ENCODE measurements around the gene TPM2.

The TPM2 gene

DNA sequence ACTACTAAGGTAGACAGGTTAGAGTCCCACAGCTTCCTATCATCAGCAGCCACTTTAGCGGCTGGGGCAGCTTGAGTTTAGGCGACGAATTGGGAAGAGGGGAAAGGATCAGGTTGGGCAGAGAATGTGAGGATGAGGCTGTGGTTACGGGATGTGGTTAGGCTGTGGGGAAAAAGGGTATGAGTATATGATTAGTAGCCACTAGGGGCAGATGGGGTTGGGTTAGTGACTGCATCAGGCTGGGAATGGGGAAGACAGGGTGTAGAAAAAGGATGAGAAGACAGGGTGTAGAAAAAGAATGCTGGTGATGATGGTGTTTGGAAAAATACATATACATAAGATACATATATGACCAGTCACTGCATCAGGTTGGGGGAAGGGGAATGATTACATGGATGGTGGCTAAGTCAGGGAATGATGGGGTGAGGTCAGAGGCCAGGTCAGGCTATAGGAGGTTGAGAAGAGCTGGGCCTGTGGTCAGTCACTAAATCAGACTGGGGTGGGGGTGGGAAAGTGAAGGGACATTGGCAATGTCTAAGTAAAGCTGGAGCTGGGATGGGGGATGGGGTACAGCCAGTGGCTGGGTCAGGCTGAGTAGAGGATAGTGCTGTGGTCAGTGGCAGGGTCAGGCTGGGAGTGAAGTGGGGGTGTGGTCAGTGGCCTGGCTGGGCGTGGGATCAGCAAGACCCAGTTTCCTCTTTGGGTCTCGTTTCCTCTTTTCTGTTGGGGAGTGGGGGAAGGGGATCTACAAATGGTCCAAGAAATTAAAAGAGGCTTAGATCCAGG is 40.2 kb upstream of the TPM2 start:
- peak overlapping the region; percentile 40 to 73 for H3K4me3 ChIP-seq (ENCODE audit: low read depth in 1 of 2, low read length in 2 of 2)
- H3K9ac ChIP-seq (ENCODE audit: low read length), result peak overlapping the region; percentile 99

DNA sequence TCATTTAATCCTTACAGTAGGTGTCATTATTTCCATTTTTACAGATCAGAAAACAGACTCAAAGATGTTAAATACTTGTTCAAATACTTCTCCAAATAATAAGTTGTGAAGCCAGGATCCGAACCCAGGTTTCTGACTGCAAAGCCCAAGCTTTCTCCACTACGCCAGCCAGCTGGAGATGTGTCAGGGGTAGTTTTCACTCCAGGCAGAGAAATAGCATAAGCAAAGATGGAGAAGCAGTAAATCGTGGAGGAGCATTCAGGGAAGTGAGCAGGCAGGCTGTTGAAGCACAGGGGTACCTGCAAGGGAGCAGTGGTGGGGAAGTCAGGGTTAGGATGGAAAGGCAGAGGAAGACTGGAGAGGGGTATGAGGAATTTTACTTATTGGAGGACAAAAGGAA is 39.4 kb upstream of the TPM2 start:
- Histone ChIP-seq H3K27me3 (ENCODE audit: control insufficient read depth in 1 of 2, insufficient read depth in 2 of 2, low read length in 2 of 2) (no peaks in the 10 kb centered on the region), H3K9me3 (ENCODE audit: low read length) (no peaks in the 10 kb centered on the region), H3K9ac (ENCODE audit: low read length) (peak overlapping the region; percentile 99), H3K4me3 (ENCODE audit: low read depth in 1 of 2, low read length in 2 of 2) (peak overlapping the region; percentile 40 to 73), H3K4me1 (ENCODE audit: insufficient read depth, low read length) (peaks cover 69% of the 10 kb centered on the region), H3K27ac (ENCODE audit: low read depth, low read length) (peak overlapping the region; percentile 95), H3K36me3 (ENCODE audit: insufficient read depth, low read length) (peaks cover 22% of the 10 kb centered on the region)

More for the DNA sequence above, 40.2 kb upstream of the TPM2 start:
- Histone ChIP-seq H3K9me3 (ENCODE audit: low read length) (no peaks in the 10 kb centered on the region), H3K4me1 (ENCODE audit: insufficient read depth, low read length) (peaks cover 74% of the 10 kb centered on the region), H3K36me3 (ENCODE audit: insufficient read depth, low read length) (peaks cover 20% of the 10 kb centered on the region), H3K27me3 (ENCODE audit: control insufficient read depth in 1 of 2, insufficient read depth in 2 of 2, low read length in 2 of 2) (no peaks in the 10 kb centered on the region), H3K27ac (ENCODE audit: low read depth, low read length) (peak overlapping the region; percentile 95)

DNA sequence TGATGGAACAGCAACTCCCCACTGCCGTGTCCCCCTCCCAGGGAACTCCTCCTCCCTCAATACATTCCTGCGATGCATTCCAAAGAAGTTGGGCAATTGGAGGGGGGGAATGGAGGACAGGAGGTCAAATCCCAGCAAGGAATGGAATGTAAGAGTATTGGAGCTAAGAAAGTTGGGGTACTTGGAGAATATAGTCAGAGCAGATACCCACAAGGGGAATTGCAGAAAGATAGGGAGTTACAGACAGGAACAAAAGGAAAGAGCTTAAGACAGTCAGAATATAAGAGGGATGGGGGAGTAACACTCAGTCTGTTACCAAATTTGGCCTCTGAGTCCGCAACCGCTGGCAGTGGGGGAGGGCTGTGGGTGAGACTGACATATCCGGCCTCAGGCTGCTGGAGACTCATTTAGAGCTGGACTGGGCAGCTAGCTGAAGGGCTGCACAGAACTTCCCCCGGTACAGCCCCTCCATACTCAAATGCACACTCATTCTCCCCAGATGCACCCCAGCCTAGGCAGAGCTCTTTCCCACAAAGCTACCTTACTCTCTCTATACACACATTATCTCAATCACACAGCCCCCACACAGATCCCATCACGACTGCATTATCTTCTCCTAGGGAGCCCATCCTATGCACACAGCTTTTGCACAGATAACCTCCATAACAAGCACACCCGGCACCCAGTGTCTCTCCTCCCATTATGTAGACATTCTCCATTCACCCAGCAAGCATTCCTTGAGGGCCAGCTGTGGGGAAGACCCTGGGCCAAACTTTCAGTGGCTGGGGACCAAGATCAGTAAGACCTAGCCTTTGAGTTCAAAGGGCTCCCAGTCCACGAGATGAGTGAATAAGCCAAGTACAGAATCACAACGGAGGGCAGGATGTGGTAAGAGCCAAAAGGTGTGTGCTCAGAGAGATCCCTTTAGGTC is 38.6 kb upstream of the TPM2 start:
- no peaks in the 10 kb centered on the region for H3K9me3 ChIP-seq (ENCODE audit: low read length)
- H3K36me3 ChIP-seq (ENCODE audit: insufficient read depth, low read length), result peaks cover 30% of the 10 kb centered on the region
- no peaks in the 10 kb centered on the region for H3K27me3 ChIP-seq (ENCODE audit: control insufficient read depth in 1 of 2, insufficient read depth in 2 of 2, low read length in 2 of 2)
- H3K9ac ChIP-seq (ENCODE audit: low read length), result peak overlapping the region; percentile 99
- H3K27ac ChIP-seq (ENCODE audit: low read depth, low read length), result peak overlapping the region; percentile 95
- H3K4me1 ChIP-seq (ENCODE audit: insufficient read depth, low read length), result peaks cover 61% of the 10 kb centered on the region
- H3K4me3 ChIP-seq (ENCODE audit: low read depth in 1 of 2, low read length in 2 of 2), result peak overlapping the region; percentile 25 to 73

DNA sequence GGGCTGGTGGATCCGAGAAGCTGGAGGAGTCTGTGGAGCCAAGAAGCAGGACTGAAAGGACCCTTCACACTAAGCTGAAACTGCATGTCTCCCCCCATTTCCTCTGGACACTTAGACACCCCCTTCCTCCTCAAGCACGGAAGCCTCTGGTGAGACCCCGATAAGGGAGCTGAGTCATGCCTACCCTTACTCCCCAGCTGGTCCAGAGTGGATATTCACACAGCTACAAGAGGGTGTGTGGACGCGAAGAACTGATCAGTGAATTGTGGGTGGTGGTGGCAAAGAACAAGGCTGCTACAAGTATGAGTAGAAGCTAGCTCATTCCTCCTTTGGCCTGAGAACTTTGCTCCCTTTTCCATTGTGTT is 37.9 kb upstream of the TPM2 start:
- Histone ChIP-seq H3K36me3 (ENCODE audit: insufficient read depth, low read length) (peaks cover 35% of the 10 kb centered on the region), H3K9ac (ENCODE audit: low read length) (peak overlapping the region; percentile 99), H3K27ac (ENCODE audit: low read depth, low read length) (peak overlapping the region; percentile 95), H3K4me3 (ENCODE audit: low read depth in 1 of 2, low read length in 2 of 2) (peak overlapping the region; percentile 25 to 73), H3K9me3 (ENCODE audit: low read length) (no peaks in the 10 kb centered on the region), H3K27me3 (ENCODE audit: control insufficient read depth in 1 of 2, insufficient read depth in 2 of 2, low read length in 2 of 2) (no peaks in the 10 kb centered on the region), H3K4me1 (ENCODE audit: insufficient read depth, low read length) (peaks cover 56% of the 10 kb centered on the region)

DNA sequence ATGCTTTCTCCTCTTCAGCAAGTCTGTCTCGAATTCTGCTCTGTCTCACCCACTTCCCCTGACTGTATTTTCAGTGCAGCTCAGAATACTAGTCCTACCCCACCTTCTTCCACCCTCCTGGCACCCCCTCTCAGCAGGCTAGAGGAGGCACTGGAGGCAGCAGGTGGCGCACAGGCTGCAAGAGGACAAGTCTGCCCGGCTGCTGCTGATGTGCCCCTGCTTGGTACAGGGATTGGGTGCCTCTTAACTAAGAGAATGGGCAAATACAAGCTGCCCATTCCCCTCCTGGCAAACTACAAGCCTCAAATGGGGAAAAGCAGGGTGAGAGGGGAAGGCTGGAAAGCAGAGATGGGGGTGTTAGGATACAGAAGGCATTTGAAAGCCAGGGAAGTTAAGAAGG is 37.2 kb upstream of the TPM2 start:
- H3K27ac ChIP-seq (ENCODE audit: low read depth, low read length), result peak overlapping the region; percentile 95
- peak overlapping the region; percentile 99 for H3K9ac ChIP-seq (ENCODE audit: low read length)
- peaks cover 56% of the 10 kb centered on the region for H3K4me1 ChIP-seq (ENCODE audit: insufficient read depth, low read length)
- no peaks in the 10 kb centered on the region for H3K9me3 ChIP-seq (ENCODE audit: low read length)
- peaks cover 42% of the 10 kb centered on the region for H3K36me3 ChIP-seq (ENCODE audit: insufficient read depth, low read length)
- H3K4me3 ChIP-seq (ENCODE audit: low read depth in 1 of 2, low read length in 2 of 2), result peak overlapping the region in 1 of 2 donors; percentile 73
- no peaks in the 10 kb centered on the region for H3K27me3 ChIP-seq (ENCODE audit: control insufficient read depth in 1 of 2, insufficient read depth in 2 of 2, low read length in 2 of 2)

DNA sequence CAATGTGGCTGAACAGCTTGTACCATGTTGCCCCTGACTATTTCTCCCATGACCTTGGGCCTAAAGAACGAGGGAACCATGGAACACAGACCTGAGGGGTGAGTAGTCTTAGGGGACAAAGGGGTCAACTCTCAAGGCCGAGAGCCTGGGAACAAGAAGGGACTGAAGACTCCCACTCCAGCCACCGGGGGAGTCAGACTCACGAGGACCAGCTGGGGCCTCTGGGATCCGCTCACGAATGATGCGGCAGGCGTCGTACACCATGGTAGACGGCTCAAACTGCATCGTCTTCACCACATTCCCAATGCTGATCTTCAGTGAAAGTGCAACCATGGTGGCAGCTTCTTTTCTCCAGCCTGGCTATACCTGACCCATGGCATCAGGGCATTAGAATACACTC is 35.6 kb upstream of the TPM2 start:
- Histone ChIP-seq H3K27me3 (ENCODE audit: control insufficient read depth in 1 of 2, insufficient read depth in 2 of 2, low read length in 2 of 2) (no peaks in the 10 kb centered on the region), H3K9ac (ENCODE audit: low read length) (no peak overlapping the region), H3K4me3 (ENCODE audit: low read depth in 1 of 2, low read length in 2 of 2) (no peak overlapping the region), H3K4me1 (ENCODE audit: insufficient read depth, low read length) (peaks cover 48% of the 10 kb centered on the region), H3K27ac (ENCODE audit: low read depth, low read length) (no peak overlapping the region), H3K9me3 (ENCODE audit: low read length) (no peaks in the 10 kb centered on the region), H3K36me3 (ENCODE audit: insufficient read depth, low read length) (peaks cover 58% of the 10 kb centered on the region)

DNA sequence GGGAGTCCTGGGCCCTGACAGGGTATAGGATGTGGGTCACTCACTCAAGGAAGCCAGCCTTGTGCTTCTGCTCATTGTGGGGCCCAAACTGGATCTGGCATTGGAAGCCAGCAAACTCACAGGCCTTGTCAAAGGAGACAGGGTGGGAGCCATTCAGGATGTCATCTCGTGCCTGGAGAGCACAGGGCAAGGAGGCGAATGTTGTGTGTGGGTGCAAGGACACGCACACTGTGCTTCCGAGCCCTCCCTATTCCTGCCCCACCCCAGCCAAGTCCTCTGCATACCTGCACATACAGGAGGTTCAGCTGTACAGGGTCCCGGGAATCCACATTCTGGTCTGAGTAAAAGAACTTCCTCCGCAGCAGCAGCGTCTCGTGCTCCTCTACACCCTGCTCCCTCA is 34.2 kb upstream of the TPM2 start:
- no peak overlapping the region for H3K27ac ChIP-seq (ENCODE audit: low read depth, low read length)
- no peak overlapping the region for H3K4me3 ChIP-seq (ENCODE audit: low read depth in 1 of 2, low read length in 2 of 2)
- no peaks in the 10 kb centered on the region for H3K9me3 ChIP-seq (ENCODE audit: low read length)
- no peaks in the 10 kb centered on the region for H3K27me3 ChIP-seq (ENCODE audit: control insufficient read depth in 1 of 2, insufficient read depth in 2 of 2, low read length in 2 of 2)
- H3K36me3 ChIP-seq (ENCODE audit: insufficient read depth, low read length), result peaks cover 73% of the 10 kb centered on the region
- no peak overlapping the region for H3K9ac ChIP-seq (ENCODE audit: low read length)
- peaks cover 34% of the 10 kb centered on the region for H3K4me1 ChIP-seq (ENCODE audit: insufficient read depth, low read length)

DNA sequence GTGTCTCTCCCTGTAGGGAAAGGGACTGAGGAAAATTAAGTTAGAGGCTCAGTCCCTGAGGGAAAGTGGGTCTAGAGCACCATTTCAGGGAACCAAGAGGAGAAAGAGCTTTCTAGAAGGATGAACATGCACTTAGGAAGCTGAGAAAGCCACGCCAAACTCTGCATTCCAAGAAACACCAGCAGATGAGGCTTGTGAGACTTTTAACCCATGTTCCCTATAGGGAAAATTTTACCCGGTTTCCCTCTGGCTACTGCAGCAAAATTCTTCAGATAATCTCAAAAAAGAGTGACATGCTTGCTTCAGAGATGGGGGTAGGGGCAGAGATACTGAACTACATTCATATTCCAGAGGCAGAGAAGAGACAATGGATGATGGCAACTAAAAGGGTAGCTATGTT is 33.7 kb upstream of the TPM2 start:
- peaks cover 78% of the 10 kb centered on the region for H3K36me3 ChIP-seq (ENCODE audit: insufficient read depth, low read length)
- H3K4me1 ChIP-seq (ENCODE audit: insufficient read depth, low read length), result peaks cover 29% of the 10 kb centered on the region
- H3K9ac ChIP-seq (ENCODE audit: low read length), result no peak overlapping the region
- no peaks in the 10 kb centered on the region for H3K27me3 ChIP-seq (ENCODE audit: control insufficient read depth in 1 of 2, insufficient read depth in 2 of 2, low read length in 2 of 2)
- H3K27ac ChIP-seq (ENCODE audit: low read depth, low read length), result no peak overlapping the region
- no peak overlapping the region for H3K4me3 ChIP-seq (ENCODE audit: low read depth in 1 of 2, low read length in 2 of 2)
- no peaks in the 10 kb centered on the region for H3K9me3 ChIP-seq (ENCODE audit: low read length)

DNA sequence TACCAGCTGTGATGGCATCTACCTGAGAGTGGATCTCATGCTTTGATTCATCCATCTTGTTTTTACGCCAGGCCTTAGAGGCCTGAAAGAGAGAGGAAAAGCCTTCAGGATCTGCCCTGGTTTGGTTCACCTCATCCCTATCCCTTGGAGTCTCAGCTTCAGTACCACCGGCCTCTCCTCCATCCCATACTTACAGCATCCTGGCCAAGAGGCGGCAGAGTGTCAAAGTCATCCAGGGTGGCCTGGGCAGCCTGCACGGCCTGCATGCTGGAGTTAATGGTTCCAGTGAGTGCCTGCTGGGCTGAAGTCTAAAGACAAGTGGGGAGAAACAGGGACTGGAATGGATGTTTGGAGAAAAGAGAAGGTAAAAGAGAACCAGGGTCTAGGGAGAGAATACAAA is 29.8 kb upstream of the TPM2 start:
- no peak overlapping the region for H3K9ac ChIP-seq (ENCODE audit: low read length)
- no peaks in the 10 kb centered on the region for H3K27me3 ChIP-seq (ENCODE audit: control insufficient read depth in 1 of 2, insufficient read depth in 2 of 2, low read length in 2 of 2)
- H3K36me3 ChIP-seq (ENCODE audit: insufficient read depth, low read length), result peaks cover 99% of the 10 kb centered on the region
- H3K27ac ChIP-seq (ENCODE audit: low read depth, low read length), result no peak overlapping the region
- H3K9me3 ChIP-seq (ENCODE audit: low read length), result no peaks in the 10 kb centered on the region
- no peak overlapping the region for H3K4me3 ChIP-seq (ENCODE audit: low read depth in 1 of 2, low read length in 2 of 2)
- H3K4me1 ChIP-seq (ENCODE audit: insufficient read depth, low read length), result no peaks in the 10 kb centered on the region

DNA sequence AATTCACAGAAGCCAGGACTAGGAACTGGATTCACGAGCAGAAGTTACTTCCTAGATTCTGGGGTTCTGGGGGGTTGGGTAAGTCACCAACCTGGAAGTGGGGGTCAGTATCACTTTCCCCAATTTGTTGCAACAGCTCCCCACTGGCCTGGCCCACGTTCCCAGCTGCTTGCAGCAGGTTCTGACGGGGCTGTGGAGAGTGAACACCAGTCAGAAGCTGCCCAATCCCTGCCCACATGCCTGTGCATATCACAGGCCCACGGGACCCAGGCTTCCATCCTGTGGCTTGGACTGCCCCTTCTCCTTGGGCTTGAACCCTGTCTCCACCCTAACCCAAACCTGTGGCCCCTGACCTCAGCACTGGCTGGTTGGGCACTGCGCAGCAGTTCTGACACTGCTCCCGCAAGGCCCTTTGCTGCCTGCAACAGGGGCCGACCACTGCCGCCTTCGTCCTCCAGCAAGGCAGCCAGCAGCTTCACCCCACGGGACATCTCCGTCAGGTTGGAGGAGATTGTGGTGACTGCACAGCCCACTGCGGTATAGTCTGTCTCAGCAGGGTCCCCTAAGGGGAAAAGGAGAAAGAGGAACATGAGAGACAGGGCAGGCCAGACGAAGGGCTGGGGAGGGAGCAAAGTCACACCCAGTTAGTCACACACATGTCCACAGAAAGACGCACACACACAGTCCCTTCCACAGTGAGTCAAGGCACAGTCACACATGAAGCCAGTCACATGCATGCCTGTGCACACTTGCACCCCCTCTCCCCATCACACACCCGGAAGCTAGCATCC is 29.2 kb upstream of the TPM2 start:
- H3K4me1 ChIP-seq (ENCODE audit: insufficient read depth, low read length), result no peaks in the 10 kb centered on the region
- no peaks in the 10 kb centered on the region for H3K9me3 ChIP-seq (ENCODE audit: low read length)
- no peak overlapping the region for H3K27ac ChIP-seq (ENCODE audit: low read depth, low read length)
- H3K9ac ChIP-seq (ENCODE audit: low read length), result no peak overlapping the region
- no peaks in the 10 kb centered on the region for H3K27me3 ChIP-seq (ENCODE audit: control insufficient read depth in 1 of 2, insufficient read depth in 2 of 2, low read length in 2 of 2)
- H3K4me3 ChIP-seq (ENCODE audit: low read depth in 1 of 2, low read length in 2 of 2), result no peak overlapping the region
- peaks cover 99% of the 10 kb centered on the region for H3K36me3 ChIP-seq (ENCODE audit: insufficient read depth, low read length)
